Stimulated activated naive CD8-positive, alpha-beta T cell treated with anti-CD3 and anti-CD28 coated beads, Interleukin-15, Interleukin-2, amounts not matched to agents 100 ng/mL and 50 ng/mL, for 24 hours (primary cell): ENCODE data around the gene DAB2IP.
"Not testable (repeated sequence)": the region's sequence is repeated elsewhere in the genome, so short reads cannot be mapped to it uniquely, and the experiment has no call there.

ENCODE experiments used
- H3K27ac Mint-ChIP-seq: one replicate; pipeline ENCODE4 v1.8.0; 2021; ENCODE audit warnings: mild to moderate bottlenecking, mixed read lengths
- H3K27me3 Mint-ChIP-seq: one replicate; pipeline ENCODE4 v1.8.0; 2021; ENCODE audit warnings: mixed read lengths
- H3K36me3 Mint-ChIP-seq: one replicate; pipeline ENCODE4 v1.8.0; 2021; ENCODE audit warnings: low read depth, mixed read lengths
- H3K4me1 Mint-ChIP-seq: one replicate; pipeline ENCODE4 v1.8.0; 2021; ENCODE audit warnings: low read depth, mixed read lengths
- H3K4me3 Mint-ChIP-seq: one replicate; pipeline ENCODE4 v1.8.0; 2021; ENCODE audit warnings: mild to moderate bottlenecking, mixed read lengths
- H3K9me3 Mint-ChIP-seq: one replicate; pipeline ENCODE4 v1.8.0; 2021; ENCODE audit warnings: mixed read lengths

The DAB2IP gene

GRCh38 chr9:121635300-121635876 is 16.0 kb upstream of the DAB2IP start:
- Mint-ChIP-seq H3K4me3 (no peak overlapping the region), H3K9me3 (no peaks in the 10 kb centered on the region), H3K27ac (no peak overlapping the region), H3K27me3 (peaks cover 3% of the 10 kb centered on the region), H3K4me1 (peaks cover 13% of the 10 kb centered on the region), H3K36me3 (no peaks in the 10 kb centered on the region)

- Mint-ChIP-seq H3K4me1 (peaks cover 13% of the 10 kb centered on the region), H3K36me3 (no peaks in the 10 kb centered on the region), H3K27me3 (no peaks in the 10 kb centered on the region), H3K4me3 (no peak overlapping the region), H3K9me3 (no peaks in the 10 kb centered on the region), H3K27ac (no peak overlapping the region)
These were observed 15.0 kb upstream of the DAB2IP start for GRCh38 chr9:121636341-121636865.

GRCh38 chr9:121636978-121637712 is 14.3 kb upstream of the DAB2IP start:
- Mint-ChIP-seq H3K4me1 (peaks cover 13% of the 10 kb centered on the region), H3K27me3 (no peaks in the 10 kb centered on the region), H3K36me3 (no peaks in the 10 kb centered on the region), H3K4me3 (no peak overlapping the region), H3K9me3 (no peaks in the 10 kb centered on the region), H3K27ac (no peak overlapping the region)

GRCh38 chr9:121637713-121638220 is 13.7 kb upstream of the DAB2IP start:
- Mint-ChIP-seq H3K4me1 (peaks cover 13% of the 10 kb centered on the region), H3K27me3 (no peaks in the 10 kb centered on the region), H3K27ac (no peak overlapping the region), H3K9me3 (no peaks in the 10 kb centered on the region), H3K36me3 (no peaks in the 10 kb centered on the region), H3K4me3 (no peak overlapping the region)

GRCh38 chr9:121638399-121638798 is 13.0 kb upstream of the DAB2IP start:
- H3K9me3 Mint-ChIP-seq, result no peaks in the 10 kb centered on the region
- no peaks in the 10 kb centered on the region for H3K27me3 Mint-ChIP-seq
- no peak overlapping the region for H3K4me3 Mint-ChIP-seq
- peaks cover 13% of the 10 kb centered on the region for H3K4me1 Mint-ChIP-seq
- H3K36me3 Mint-ChIP-seq, result no peaks in the 10 kb centered on the region
- H3K27ac Mint-ChIP-seq, result no peak overlapping the region

GRCh38 chr9:121638901-121639592 is 12.4 kb upstream of the DAB2IP start:
- Mint-ChIP-seq H3K4me1 (peaks cover 11% of the 10 kb centered on the region), H3K9me3 (no peaks in the 10 kb centered on the region), H3K27ac (no peak overlapping the region)

GRCh38 chr9:121639619-121640018 is 11.8 kb upstream of the DAB2IP start:
- Mint-ChIP-seq H3K4me1 (peaks cover 5% of the 10 kb centered on the region), H3K27ac (no peak overlapping the region), H3K27me3 (no peaks in the 10 kb centered on the region), H3K9me3 (no peaks in the 10 kb centered on the region), H3K36me3 (no peaks in the 10 kb centered on the region), H3K4me3 (no peak overlapping the region)

More at GRCh38 chr9:121638901-121639592, 12.4 kb upstream of the DAB2IP start:
- no peak overlapping the region for H3K4me3 Mint-ChIP-seq
- no peaks in the 10 kb centered on the region for H3K27me3 Mint-ChIP-seq
- H3K36me3 Mint-ChIP-seq, result no peaks in the 10 kb centered on the region

- H3K27me3 Mint-ChIP-seq, result no peaks in the 10 kb centered on the region
- H3K36me3 Mint-ChIP-seq, result no peaks in the 10 kb centered on the region
- no peak overlapping the region for H3K27ac Mint-ChIP-seq
- no peak overlapping the region for H3K4me3 Mint-ChIP-seq
- no peaks in the 10 kb centered on the region for H3K9me3 Mint-ChIP-seq
- peaks cover under 1% of the 10 kb centered on the region for H3K4me1 Mint-ChIP-seq
These were observed 11.4 kb upstream of the DAB2IP start for GRCh38 chr9:121640076-121640475.

GRCh38 chr9:121640491-121641223 is 10.8 kb upstream of the DAB2IP start:
- Mint-ChIP-seq H3K27ac (no peak overlapping the region), H3K4me3 (no peak overlapping the region), H3K27me3 (no peaks in the 10 kb centered on the region), H3K36me3 (no peaks in the 10 kb centered on the region), H3K9me3 (no peaks in the 10 kb centered on the region), H3K4me1 (no peaks in the 10 kb centered on the region)

GRCh38 chr9:121641224-121641611 is 10.2 kb upstream of the DAB2IP start:
- Mint-ChIP-seq H3K27me3 (no peaks in the 10 kb centered on the region), H3K4me1 (no peaks in the 10 kb centered on the region), H3K9me3 (no peaks in the 10 kb centered on the region), H3K36me3 (no peaks in the 10 kb centered on the region), H3K27ac (no peak overlapping the region), H3K4me3 (no peak overlapping the region)

- Mint-ChIP-seq H3K4me1 (no peaks in the 10 kb centered on the region), H3K27me3 (no peaks in the 10 kb centered on the region), H3K36me3 (no peaks in the 10 kb centered on the region), H3K27ac (no peak overlapping the region), H3K4me3 (no peak overlapping the region), H3K9me3 (no peaks in the 10 kb centered on the region)
These were observed 8.7 kb upstream of the DAB2IP start for GRCh38 chr9:121642758-121643157.

GRCh38 chr9:121643473-121643872 is 8.0 kb upstream of the DAB2IP start:
- Mint-ChIP-seq H3K4me1 (no peaks in the 10 kb centered on the region), H3K4me3 (no peak overlapping the region), H3K36me3 (no peaks in the 10 kb centered on the region), H3K27ac (no peak overlapping the region), H3K9me3 (no peaks in the 10 kb centered on the region), H3K27me3 (peaks cover under 1% of the 10 kb centered on the region)

- not testable (repeated sequence) for H3K27me3 Mint-ChIP-seq, H3K4me1 Mint-ChIP-seq, H3K27ac Mint-ChIP-seq, H3K4me3 Mint-ChIP-seq, H3K9me3 Mint-ChIP-seq, H3K36me3 Mint-ChIP-seq
These were observed 7.4 kb upstream of the DAB2IP start for GRCh38 chr9:121644040-121644439.

- no peaks in the 10 kb centered on the region for H3K36me3 Mint-ChIP-seq
- H3K27me3 Mint-ChIP-seq, result peaks cover 15% of the 10 kb centered on the region
- H3K4me3 Mint-ChIP-seq, result no peak overlapping the region
- H3K4me1 Mint-ChIP-seq, result no peaks in the 10 kb centered on the region
- H3K9me3 Mint-ChIP-seq, result no peaks in the 10 kb centered on the region
- H3K27ac Mint-ChIP-seq, result no peak overlapping the region
These were observed 6.4 kb upstream of the DAB2IP start for GRCh38 chr9:121645003-121645402.
